Measurements from ENCODE around the gene CYP4F8.
A peak's percentile ranks its signal among the peaks of the same experiment; 100 is the strongest.
"Not testable (repeated sequence)": the region's sequence is repeated elsewhere in the genome, so short reads cannot be mapped to it uniquely, and the experiment has no call there.

CYP4F8 gene

DNA sequence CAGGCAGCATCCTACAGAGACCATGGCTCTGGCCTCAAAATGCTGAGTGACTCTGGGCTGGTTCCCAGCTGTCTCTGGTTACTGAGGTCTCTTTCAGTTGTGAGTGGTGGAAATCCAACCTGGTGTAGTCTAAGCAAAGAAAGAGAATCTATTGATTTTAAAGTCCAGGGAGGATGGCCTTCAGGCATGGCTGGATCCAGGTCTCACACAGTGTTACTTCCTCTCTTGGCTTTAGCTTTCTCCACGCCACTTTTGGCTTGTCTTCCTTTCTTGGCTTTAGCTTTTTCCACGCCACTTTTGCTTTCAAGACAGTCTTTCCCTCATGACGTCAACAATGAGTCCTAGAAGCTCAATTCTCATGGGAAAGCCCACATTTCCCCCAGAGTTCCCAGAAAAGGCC lies 29.8 kb downstream of the CYP4F8 start:
- no peak for ATAC-seq

DNA sequence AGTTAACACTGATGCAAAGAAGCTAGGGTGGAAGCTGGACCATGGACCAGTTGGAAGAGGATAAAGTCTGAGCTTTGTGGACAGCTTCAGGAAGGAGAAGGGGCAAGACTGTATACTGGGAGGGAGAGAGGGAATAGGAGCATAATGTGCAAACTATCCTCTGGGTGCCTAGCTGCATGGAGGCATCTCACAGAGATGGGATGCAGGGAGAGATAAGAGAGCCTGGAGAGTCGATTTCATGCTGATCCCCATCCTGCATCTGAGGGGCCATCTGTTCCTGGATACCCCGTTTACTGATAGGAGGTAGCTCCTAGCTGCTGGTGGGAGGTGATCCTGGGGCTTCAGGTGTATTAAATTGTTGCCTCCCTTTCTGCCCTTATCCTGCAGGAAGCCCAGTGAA lies 34.5 kb downstream of the CYP4F8 start:
- ATAC-seq = no peak

DNA sequence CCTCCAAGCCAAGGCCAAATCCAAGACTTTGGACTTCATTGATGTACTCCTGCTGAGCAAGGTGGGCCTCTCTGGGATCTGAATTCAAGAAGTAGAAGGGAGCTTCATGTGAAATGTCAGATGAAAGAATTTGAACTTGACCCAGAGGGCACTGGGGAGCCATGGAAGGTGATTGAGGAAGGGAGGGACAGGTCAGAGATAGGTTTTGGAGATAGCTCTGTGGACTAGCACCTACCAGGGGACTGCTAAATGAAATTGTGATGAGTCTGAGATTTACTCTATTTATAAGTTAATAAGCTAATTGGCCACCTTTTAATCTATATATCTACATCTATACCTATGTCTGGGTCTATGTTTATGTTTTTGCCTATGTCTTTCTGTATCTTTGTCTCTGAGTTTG lies 35.1 kb downstream of the CYP4F8 start:
- not testable (repeated sequence) for ATAC-seq

DNA sequence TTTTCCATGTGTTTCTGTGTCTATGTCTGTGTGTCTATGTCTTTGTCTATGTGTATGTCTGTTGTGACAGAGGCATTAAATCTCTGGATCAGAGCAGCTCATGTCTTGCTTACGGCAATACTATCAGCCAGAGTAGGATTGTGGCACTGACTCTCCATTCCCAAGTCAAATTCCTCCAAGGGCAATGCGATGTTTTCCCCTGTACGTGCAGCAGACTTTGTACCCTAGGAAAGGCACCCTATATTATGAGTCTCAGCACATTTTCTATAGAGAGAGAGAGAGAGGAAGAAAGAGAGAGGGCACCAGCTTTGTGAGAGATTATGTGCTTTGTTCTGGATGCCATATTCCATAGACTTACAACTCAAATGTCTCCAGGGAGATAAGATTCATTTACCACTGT lies 36.8 kb downstream of the CYP4F8 start:
- ATAC-seq = no peak

DNA sequence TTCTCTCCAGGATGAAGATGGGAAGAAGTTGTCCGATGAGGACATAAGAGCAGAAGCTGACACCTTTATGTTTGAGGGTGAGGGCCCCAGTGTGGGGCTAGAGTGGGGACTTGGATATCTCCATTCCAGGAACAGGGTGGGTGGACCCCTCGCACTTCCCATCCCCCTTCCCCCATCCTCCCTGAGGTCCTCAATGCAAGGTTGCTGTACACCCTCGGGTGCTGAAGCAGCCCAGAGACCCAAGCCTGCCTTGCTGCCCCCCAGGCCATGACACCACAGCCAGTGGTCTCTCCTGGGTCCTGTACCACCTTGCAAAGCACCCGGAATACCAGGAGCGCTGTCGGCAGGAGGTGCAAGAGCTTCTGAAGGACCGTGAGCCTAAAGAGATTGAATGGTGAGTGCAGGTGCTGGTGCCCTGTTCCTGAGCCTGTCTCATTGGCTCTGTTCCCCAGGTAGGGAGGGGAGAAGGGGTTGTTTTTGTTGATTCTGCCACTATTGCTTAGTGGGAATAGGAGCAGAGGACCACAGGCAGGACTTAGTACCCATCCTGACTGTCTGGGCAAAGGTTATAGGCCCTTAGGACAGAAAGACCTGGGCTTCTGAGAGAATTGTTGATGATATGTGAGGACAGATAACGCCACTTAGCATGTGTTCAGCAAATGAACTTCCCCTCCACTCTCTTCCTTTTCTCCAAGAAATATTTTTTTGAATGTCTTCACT lies 37.7 kb downstream of the CYP4F8 start:
- ATAC-seq = no peak

GRCh38 chr19:15656467-15656866 lies 41.4 kb downstream of the CYP4F8 start:
- no peak for ATAC-seq

- no peak for ATAC-seq
Measured at GRCh38 chr19:15663247-15663646, 48.2 kb downstream of the CYP4F8 start.

DNA sequence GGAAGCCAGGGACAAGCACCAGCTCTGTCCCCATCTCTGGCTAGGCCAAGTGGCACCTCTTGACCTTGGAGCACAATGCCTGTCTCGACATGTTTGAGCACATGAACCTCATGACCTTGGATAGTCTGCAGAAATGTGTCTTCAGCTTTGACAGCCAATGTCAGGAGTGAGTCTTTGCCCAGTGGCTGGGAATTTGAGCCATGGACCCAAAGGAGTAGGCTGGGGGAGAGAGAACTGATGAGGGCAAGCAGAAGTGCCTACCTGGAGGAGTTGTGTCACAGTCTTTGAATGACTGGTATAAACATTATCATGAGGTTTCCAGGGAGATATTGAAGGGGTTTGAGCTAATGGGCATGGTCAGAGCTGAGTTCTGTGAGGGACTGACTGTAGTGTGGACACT lies 51.2 kb downstream of the CYP4F8 start:
- no peak for ATAC-seq

- ATAC-seq = no peak
Measured at GRCh38 chr19:15666883-15667282, 51.9 kb downstream of the CYP4F8 start.

- no peak for ATAC-seq
Measured at GRCh38 chr19:15669440-15669839, 54.4 kb downstream of the CYP4F8 start.

GRCh38 chr19:15669891-15670290 lies 54.9 kb downstream of the CYP4F8 start:
- ATAC-seq = no peak

DNA sequence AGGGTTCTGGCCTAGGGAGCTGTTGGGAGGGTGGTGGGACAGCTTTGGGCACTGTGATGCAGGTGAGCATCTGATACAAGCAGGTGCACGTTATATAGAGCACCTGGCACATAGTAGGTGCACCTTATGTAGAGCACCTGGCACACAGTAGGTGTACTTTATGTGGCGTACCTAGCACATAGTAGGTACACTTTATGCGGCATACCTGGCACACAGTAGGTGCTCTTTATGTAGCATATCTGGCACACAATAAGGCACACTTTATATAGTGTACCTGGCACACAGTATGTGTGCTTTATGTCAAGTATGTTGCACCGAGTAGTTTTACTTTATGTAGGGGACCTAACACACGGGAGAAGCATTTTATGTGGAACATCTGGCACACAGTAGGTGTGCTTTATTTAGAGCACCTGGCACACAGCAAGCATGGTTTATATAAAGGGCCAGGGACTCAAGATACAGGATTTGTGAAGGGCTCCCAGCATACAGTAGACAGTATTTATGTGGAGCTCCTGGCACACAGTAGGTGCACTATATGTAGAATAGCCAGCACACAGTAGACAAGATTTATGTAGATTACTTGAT lies 56.3 kb downstream of the CYP4F8 start:
- no peak for ATAC-seq

- ATAC-seq = no peak
Measured at GRCh38 chr19:15671891-15672579, 57.0 kb downstream of the CYP4F8 start.

DNA sequence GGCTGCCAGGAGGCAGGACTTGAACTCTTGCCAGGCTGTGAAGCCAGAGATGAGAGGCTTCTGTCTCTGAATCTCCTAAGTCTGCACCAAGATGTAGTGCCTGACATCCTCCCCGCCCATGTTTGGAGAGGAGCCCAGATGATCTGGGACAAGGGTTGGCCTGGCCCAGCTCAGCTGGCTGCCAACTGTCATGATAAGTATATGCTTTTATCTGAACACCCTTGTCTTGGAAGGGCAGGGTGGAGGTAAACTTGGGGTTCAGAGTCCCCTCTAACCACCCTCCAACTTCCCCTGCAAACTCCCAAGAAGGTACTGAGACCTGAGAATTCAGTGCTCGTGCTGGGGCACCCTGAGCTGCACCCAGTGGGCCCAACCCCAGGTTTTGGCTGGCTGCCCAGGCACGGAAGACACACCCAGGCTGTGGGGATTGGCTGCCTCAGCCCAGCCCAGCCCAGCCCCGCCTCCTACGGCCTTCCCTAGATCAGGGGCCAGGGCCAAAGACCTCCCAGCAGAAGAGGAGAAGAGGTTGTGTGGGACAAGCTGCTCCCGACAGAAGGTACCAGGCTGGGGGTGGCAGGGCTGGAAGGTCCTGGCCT lies 57.7 kb downstream of the CYP4F8 start, which contains the start of gene CYP4F12:
Gene CYP4F12, plus strand, starts transcription at position 508 of the 596 bp plus-strand sequence. CDS start 443 bp downstream, outside the sequence.
- ATAC-seq = peak; percentile 13 to 46

DNA sequence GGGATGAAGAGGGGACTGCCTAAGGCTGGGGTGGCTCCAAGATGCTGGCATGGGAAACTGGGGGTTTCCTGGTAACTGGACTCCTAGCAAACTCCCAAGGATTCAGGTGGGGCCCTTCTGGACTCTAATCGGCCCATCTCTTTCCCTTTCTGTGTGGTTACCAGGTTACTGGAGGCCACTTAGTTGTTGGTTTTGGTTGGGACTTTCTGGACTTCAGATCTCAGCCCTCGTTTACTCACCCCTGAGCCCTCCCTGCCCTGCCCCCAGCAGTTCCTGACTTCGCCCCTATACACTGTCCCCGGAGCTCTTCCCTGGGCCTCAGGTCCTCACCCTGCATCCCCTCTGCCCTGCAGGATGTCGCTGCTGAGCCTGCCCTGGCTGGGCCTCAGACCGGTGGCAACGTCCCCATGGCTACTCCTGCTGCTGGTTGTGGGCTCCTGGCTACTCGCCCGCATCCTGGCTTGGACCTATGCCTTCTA lies 58.2 kb downstream of the CYP4F8 start:
- ATAC-seq = peak; percentile 28 to 41

GRCh38 chr19:15675560-15675959 lies 60.5 kb downstream of the CYP4F8 start:
- no peak for ATAC-seq

- no peak for ATAC-seq
Measured at GRCh38 chr19:15679089-15679488, 64.1 kb downstream of the CYP4F8 start.

DNA sequence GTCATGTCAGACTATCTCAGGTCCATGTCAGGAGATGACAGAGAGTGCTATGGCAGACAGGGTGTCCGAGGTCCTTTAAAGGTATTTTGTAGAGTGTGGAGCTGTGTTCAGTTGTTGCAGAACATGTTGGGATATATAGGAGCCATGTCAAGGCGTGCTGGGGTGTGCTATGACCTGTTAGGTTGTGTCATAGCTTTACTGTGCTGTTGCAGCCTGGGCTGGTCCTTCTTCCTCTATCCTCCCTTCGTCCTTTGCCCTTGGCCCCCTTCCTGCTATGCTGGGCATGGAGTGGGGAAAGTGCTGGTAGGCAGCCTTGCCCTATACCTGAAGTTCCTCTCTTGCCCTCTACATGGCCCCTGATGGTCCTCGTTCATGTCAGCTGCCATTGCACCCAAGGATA lies 64.8 kb downstream of the CYP4F8 start:
- not testable (repeated sequence) for ATAC-seq
